SH-SY5Y (cell line): Measurements from ENCODE around the gene NAPB.

Experiments
- GATA2 ChIP-seq: IDR thresholded peaks from 2 replicates; pipeline ENCODE4 v1.6.1; 2011; ENCODE audit warnings: mild to moderate bottlenecking, low read depth, low read length
- GATA3 ChIP-seq: IDR thresholded peaks from 2 replicates; pipeline ENCODE4 v1.6.1; 2011; ENCODE audit warnings: low read depth, mild to moderate bottlenecking, low read length, moderate library complexity

DNA sequence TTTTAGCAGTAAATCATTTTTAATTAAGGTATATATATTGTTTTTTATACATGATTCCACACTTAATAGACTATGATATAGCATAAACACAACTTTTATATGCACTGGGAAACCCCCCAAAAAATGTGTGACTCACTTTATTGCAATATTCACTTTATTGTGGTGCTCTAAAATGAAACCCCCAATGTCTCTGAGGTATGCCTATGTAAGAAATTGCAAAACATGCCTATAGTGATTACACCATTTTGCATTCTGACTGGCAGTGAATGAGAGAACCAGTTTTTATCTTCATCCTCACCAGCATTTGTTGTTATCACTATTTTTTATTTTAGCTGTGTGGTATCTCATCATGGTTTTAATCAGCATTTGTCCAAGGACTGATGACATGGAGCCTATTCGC lies 39.9 kb upstream of the NAPB start:
- TF ChIP-seq GATA3 (no peak), GATA2 (no peak)
